ENCODE data around the gene POFUT1. TPM values are rescaled to one million over a fixed set of nuclear protein-coding genes. Genes with fewer than 3 reads are reported as not detected.

Gene POFUT1
- polyA plus RNA-seq, 1 donor (not counting 4 experiments of a cell fraction or from before 2014, with no cell fraction given): 25.1 TPM

- H3K9ac ChIP-seq (ENCODE audit: control insufficient read depth, extremely low read depth, insufficient read depth, low read length): no peak overlapping the region
- dilution Hi-C loops (cut with MboI; ENCODE audit: extremely low pct_ligation_motif_present, low sequenced_read_pairs): no loop called here
- H3K79me2 ChIP-seq (ENCODE audit: control insufficient read depth, insufficient read depth, low read length): peaks cover 6% of the 10 kb centered on the region
- H3K4me3 ChIP-seq (ENCODE audit: control insufficient read depth in 2 of 3, extremely low read depth in 1 of 3, insufficient read depth in 2 of 3, low read depth in 1 of 3, low read length in 3 of 3): no peak overlapping the region
- H3K27me3 ChIP-seq (ENCODE audit: control insufficient read depth, extremely low read depth, insufficient read depth, low read length): no peaks in the 10 kb centered on the region
- TF ChIP-seq CTCF (optimal IDR thresholded peaks at IDR 0.05 in 1 of 3, IDR thresholded peaks at IDR 0.05 in 1 of 3, conservative IDR thresholded peaks at IDR 0.05 in 1 of 3; ENCODE audit: extremely low read depth in 1 of 3, insufficient read depth in 2 of 3, low read length in 3 of 3) (no peak), EZH2 (IDR thresholded peaks at IDR 0.05; ENCODE audit: low read length) (no peak)
- no peaks in the 10 kb centered on the region for H3K9me3 ChIP-seq (ENCODE audit: control insufficient read depth, low read depth, low read length)
- H3K36me3 ChIP-seq (ENCODE audit: control insufficient read depth in 2 of 2, extremely low read depth in 1 of 2, insufficient read depth in 2 of 2, low read length in 2 of 2): peaks cover 28 to 41% of the 10 kb centered on the region in 2 experiments
- no peak overlapping the region for H3K4me2 ChIP-seq (ENCODE audit: control insufficient read depth, extremely low read depth, insufficient read depth, low read depth, low read length)
- no peaks in the 10 kb centered on the region for H4K20me1 ChIP-seq (ENCODE audit: control insufficient read depth, extremely low read depth, insufficient read depth, low read length)
- no peak for DNase-seq (ENCODE audit: low read depth, low spot score)
- H3K4me1 ChIP-seq (ENCODE audit: control insufficient read depth, extremely low read depth, insufficient read depth, low read length): no peaks in the 10 kb centered on the region
- H2AFZ ChIP-seq (ENCODE audit: control insufficient read depth, low read length): no peak overlapping the region
- H3K27ac ChIP-seq (ENCODE audit: control insufficient read depth, insufficient read depth, low read length): no peak overlapping the region
- no peak for FAIRE-seq
- H3K9me1 ChIP-seq (ENCODE audit: control insufficient read depth, extremely low read depth, insufficient read depth, low read length): no peaks in the 10 kb centered on the region
These were observed 7.5 kb downstream of the POFUT1 start for GRCh38 chr20:32215147-32215546.

- H3K27me3 ChIP-seq (ENCODE audit: control insufficient read depth, extremely low read depth, insufficient read depth, low read length): no peaks in the 10 kb centered on the region
- peaks cover 30 to 38% of the 10 kb centered on the region in 2 experiments for H3K36me3 ChIP-seq (ENCODE audit: control insufficient read depth in 2 of 2, extremely low read depth in 1 of 2, insufficient read depth in 2 of 2, low read length in 2 of 2)
- FAIRE-seq: no peak
- no peaks in the 10 kb centered on the region for H4K20me1 ChIP-seq (ENCODE audit: control insufficient read depth, extremely low read depth, insufficient read depth, low read length)
- H3K9me3 ChIP-seq (ENCODE audit: control insufficient read depth, low read depth, low read length): no peaks in the 10 kb centered on the region
- no peaks in the 10 kb centered on the region for H3K9me1 ChIP-seq (ENCODE audit: control insufficient read depth, extremely low read depth, insufficient read depth, low read length)
- no peaks in the 10 kb centered on the region for H3K4me1 ChIP-seq (ENCODE audit: control insufficient read depth, extremely low read depth, insufficient read depth, low read length)
- H3K27ac ChIP-seq (ENCODE audit: control insufficient read depth, insufficient read depth, low read length): no peak overlapping the region
- no peak overlapping the region for H3K4me3 ChIP-seq (ENCODE audit: control insufficient read depth in 2 of 3, extremely low read depth in 1 of 3, insufficient read depth in 2 of 3, low read depth in 1 of 3, low read length in 3 of 3)
- no peak overlapping the region for H2AFZ ChIP-seq (ENCODE audit: control insufficient read depth, low read length)
- DNase-seq (ENCODE audit: low read depth, low spot score): no peak
- TF ChIP-seq EZH2 (IDR thresholded peaks at IDR 0.05; ENCODE audit: low read length): no peak
- no peak for TF ChIP-seq CTCF (optimal IDR thresholded peaks at IDR 0.05 in 1 of 3, IDR thresholded peaks at IDR 0.05 in 1 of 3, conservative IDR thresholded peaks at IDR 0.05 in 1 of 3; ENCODE audit: extremely low read depth in 1 of 3, insufficient read depth in 2 of 3, low read length in 3 of 3)
- H3K79me2 ChIP-seq (ENCODE audit: control insufficient read depth, insufficient read depth, low read length): peaks cover 6% of the 10 kb centered on the region
- no peak overlapping the region for H3K4me2 ChIP-seq (ENCODE audit: control insufficient read depth, extremely low read depth, insufficient read depth, low read depth, low read length)
- dilution Hi-C loops (cut with MboI; ENCODE audit: extremely low pct_ligation_motif_present, low sequenced_read_pairs): no loop called here
- no peak overlapping the region for H3K9ac ChIP-seq (ENCODE audit: control insufficient read depth, extremely low read depth, insufficient read depth, low read length)
These were observed 8.0 kb downstream of the POFUT1 start for GRCh38 chr20:32215729-32216128.
